NCI-H524 (cell line): ENCODE data around the gene ARHGAP33.

Source experiments
- DNase-seq, 2 experiments: peaks; one replicate each; lab custom pipeline; 2025; lab: John Stamatoyannopoulos, UW

Gene ARHGAP33, protein sequence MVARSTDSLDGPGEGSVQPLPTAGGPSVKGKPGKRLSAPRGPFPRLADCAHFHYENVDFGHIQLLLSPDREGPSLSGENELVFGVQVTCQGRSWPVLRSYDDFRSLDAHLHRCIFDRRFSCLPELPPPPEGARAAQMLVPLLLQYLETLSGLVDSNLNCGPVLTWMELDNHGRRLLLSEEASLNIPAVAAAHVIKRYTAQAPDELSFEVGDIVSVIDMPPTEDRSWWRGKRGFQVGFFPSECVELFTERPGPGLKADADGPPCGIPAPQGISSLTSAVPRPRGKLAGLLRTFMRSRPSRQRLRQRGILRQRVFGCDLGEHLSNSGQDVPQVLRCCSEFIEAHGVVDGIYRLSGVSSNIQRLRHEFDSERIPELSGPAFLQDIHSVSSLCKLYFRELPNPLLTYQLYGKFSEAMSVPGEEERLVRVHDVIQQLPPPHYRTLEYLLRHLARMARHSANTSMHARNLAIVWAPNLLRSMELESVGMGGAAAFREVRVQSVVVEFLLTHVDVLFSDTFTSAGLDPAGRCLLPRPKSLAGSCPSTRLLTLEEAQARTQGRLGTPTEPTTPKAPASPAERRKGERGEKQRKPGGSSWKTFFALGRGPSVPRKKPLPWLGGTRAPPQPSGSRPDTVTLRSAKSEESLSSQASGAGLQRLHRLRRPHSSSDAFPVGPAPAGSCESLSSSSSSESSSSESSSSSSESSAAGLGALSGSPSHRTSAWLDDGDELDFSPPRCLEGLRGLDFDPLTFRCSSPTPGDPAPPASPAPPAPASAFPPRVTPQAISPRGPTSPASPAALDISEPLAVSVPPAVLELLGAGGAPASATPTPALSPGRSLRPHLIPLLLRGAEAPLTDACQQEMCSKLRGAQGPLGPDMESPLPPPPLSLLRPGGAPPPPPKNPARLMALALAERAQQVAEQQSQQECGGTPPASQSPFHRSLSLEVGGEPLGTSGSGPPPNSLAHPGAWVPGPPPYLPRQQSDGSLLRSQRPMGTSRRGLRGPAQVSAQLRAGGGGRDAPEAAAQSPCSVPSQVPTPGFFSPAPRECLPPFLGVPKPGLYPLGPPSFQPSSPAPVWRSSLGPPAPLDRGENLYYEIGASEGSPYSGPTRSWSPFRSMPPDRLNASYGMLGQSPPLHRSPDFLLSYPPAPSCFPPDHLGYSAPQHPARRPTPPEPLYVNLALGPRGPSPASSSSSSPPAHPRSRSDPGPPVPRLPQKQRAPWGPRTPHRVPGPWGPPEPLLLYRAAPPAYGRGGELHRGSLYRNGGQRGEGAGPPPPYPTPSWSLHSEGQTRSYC

DNA sequence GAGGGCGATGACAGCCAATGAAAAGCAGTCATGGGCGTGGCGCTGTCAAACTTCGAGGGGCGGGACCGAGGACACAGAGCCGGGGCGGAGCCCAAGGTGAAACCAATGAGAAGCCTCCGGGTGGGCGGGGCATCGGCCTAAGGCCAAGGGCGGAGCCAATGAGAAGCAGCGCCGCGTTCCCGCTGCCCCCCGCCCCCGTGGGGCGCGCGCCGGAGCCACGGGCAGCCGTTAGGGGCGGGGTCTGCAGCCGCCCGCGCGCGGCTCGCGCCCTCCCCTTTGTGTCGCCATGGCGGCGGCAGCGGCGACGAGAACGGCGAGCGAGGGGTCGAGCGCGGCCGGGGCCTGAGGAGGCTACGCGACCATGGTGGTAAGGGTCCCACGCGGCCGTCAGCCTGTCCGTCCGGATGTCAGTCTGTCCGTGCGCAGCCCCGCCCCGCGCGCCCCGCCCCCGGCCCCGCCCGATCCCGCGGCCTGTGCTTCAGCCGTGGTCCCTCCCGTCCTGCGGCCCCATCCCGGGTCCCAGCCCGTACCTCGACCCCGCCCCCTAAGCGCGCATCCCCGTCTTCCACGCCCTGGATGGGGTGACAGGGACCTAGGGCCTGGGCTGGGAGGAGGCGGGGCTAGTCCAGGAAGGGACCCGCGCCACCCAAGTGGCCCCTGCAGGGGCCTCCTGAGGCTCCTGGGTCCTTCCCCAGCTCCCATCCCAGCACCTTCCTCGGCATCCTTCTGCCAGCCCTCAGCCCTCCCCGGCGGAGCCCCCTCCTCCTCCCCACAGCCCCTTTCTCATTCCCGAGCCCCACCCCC is at the start of gene ARHGAP33:
TSS of gene ARHGAP33 (plus strand) at position 267 of the 804 bp plus-strand sequence. CDS start at position 362, 95 bp downstream.
- peak; percentile 99 for DNase-seq

DNA sequence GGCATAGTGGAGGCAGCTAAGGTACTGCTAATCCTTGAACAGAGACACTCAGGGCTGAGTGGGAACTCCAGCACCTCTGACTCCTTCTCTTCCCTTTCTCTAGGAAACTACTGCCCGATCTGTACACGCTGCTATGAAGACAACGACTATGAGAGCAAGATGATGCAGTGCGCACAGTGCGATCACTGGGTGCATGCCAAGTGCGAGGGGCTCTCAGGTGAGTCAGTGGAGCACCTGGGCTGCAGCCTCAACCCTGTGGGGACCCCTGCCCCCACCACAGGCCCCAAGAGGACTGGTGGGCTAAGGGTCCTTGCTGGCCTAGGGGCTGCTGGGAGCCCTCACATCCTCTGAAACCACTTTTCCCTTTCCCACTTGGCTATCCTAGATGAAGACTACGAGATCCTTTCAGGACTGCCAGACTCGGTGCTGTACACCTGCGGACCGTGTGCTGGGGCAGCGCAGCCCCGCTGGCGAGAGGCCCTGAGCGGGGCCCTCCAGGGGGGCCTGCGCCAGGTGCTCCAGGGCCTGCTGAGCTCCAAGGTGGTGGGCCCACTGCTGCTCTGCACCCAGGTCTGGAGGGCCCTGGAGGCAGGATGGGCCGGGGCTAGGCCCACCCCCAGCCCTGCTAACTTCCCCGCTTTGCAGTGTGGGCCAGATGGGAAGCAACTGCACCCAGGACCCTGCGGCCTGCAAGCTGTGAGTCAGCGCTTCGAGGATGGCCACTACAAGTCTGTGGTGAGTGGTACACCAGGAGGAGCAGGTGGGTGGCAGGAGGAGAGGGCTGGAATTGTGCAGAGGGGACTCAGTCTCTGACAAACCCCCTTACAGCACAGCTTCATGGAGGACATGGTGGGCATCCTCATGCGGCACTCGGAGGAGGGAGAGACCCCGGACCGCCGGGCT is 48.1 kb upstream of the ARHGAP33 start:
- no peak for DNase-seq

GRCh38 chr19:35727956-35728706 is 47.2 kb upstream of the ARHGAP33 start:
- no peak for DNase-seq

DNA sequence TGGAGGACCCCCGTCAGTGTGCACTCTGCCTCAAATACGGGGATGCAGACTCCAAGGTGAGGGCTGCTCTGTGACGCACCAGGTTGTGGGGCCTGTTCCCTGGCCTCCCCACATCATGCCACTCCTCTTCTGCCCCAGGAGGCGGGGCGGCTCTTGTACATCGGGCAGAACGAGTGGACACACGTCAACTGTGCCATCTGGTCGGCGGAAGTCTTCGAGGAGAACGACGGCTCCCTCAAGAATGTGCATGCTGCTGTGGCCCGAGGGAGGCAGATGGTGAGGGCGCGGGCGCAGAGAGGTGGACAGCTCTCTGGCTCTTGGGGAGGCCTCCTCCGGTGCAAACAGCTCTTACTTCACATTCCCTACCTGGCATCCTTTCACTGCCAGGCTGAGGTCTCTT is 46.3 kb upstream of the ARHGAP33 start:
- peak in 1 of 2 experiments; percentile 67 for DNase-seq

DNA sequence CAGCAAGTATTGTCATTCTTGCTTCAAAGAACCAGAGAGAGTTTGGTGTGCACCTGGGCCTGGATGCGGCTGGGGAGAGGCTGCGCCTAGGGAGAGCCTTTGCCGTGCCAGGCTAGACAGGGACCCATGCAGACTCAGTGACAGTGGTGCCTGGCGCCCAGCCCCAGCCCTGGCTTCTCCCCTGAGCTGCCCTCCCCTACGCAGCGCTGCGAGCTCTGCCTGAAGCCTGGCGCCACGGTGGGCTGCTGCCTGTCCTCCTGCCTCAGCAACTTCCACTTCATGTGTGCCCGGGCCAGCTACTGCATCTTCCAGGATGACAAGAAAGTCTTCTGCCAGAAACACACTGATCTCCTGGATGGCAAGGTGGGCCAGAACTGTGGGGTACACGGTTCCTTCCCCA is 45.6 kb upstream of the ARHGAP33 start:
- no peak for DNase-seq

DNA sequence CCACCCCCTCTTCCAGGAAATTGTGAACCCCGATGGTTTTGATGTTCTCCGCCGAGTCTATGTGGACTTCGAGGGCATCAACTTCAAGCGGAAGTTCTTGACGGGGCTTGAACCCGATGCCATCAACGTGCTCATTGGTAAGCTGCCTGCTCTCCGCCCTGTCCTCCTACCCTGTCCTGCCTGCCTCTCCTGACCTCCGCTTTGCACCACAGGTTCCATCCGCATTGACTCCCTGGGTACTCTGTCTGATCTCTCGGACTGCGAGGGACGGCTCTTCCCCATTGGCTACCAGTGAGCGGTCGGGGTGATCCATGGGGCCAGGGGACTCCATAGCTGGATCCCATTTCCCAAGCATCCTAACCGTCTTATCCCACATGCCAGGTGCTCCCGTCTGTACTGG is 45.0 kb upstream of the ARHGAP33 start:
- DNase-seq: no peak

GRCh38 chr19:35731353-35731752 is 44.0 kb upstream of the ARHGAP33 start:
- DNase-seq: no peak

- no peak for DNase-seq
Observed at GRCh38 chr19:35731779-35732405, 43.5 kb upstream of the ARHGAP33 start.

DNA sequence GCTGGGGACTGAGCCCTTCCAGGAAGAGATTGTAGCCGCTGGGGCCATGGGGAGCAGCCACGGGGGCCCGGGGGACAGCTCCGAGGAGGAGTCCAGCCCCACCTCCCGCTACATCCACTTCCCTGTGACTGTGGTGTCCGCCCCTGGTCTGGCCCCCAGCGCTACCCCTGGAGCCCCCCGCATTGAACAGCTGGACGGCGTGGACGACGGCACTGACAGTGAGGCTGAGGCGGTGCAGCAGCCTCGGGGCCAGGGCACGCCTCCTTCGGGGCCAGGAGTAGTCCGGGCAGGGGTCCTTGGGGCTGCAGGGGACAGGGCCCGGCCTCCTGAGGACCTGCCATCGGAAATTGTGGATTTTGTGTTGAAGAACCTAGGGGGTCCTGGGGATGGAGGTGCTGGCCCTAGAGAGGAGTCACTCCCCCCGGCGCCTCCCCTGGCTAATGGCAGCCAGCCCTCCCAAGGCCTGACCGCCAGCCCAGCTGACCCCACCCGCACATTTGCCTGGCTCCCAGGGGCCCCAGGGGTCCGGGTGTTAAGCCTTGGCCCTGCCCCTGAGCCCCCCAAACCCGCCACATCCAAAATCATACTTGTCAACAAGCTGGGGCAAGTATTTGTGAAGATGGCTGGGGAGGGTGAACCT is 42.7 kb upstream of the ARHGAP33 start:
- DNase-seq: no peak

DNA sequence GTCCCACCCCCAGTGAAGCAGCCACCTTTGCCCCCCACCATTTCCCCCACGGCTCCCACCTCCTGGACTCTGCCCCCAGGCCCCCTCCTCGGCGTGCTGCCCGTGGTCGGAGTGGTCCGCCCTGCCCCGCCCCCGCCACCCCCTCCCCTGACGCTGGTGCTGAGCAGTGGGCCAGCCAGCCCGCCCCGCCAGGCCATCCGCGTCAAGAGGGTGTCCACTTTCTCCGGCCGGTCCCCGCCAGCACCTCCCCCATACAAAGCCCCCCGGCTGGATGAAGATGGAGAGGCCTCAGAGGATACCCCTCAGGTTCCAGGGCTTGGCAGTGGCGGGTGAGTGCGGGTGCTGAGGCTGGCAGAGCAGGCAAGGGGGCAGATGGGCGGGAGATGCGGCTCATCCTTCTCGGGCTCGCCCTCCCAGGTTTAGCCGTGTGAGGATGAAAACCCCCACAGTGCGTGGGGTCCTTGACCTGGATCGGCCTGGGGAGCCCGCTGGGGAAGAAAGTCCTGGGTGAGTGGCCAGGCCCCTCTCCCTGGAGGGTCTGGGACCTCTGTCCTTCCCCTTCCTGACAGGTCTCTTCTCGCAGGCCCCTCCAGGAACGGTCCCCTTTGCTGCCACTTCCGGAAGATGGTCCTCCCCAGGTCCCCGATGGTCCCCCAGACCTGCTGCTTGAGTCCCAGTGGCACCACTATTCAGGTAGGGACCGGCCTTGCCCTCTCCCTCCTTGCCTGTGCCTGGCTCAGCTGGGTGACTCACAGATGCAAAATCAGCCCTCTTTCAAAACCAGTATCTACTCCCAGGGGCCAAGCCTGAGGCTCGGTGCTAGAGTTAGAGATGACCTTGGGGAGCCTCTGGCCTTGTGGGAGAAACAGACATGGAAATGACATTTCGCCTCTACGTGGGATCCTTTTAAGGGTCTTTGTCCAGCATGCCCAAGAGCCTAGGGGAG is 41.9 kb upstream of the ARHGAP33 start:
- no peak for DNase-seq

DNA sequence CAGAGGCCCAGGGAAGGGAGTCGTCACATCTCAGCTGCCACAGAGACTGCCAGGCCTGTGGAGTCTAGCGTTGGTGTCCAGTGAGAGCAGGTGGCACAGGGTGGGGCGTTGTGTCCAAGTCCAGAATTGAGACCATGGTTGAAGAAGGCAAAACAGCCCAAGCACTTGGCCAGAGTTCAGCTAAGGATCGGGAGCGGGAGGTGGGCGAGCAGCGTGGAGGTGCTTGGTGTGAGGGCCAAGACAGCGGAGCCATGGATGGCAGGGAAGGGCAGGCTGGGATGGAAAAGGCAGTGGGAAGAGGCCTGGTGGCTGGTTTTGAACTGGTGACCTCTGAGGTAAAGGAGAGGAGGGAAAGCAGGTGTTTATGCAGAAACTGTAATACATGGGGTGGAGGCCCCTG is 41.1 kb upstream of the ARHGAP33 start:
- no peak for DNase-seq

DNA sequence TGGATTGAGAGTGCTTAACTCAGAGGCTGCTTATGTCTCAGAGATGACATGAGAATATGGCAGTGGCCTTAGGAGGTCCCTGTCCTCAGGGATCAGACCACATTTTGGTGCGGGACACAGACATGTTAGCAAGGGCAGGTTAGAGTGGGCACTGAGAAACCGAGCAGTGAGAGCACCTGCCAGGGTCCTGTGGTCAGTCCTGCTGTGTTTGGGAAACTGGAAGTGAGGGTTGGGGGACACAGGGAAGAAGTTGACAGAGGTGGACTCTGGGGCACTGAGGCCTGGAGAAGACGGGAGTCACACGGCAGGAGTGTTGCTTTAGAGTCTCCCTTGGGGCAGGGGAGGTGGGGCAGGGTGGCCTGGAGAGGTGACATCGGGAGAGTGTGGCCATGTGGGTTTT is 40.5 kb upstream of the ARHGAP33 start:
- no peak for DNase-seq

DNA sequence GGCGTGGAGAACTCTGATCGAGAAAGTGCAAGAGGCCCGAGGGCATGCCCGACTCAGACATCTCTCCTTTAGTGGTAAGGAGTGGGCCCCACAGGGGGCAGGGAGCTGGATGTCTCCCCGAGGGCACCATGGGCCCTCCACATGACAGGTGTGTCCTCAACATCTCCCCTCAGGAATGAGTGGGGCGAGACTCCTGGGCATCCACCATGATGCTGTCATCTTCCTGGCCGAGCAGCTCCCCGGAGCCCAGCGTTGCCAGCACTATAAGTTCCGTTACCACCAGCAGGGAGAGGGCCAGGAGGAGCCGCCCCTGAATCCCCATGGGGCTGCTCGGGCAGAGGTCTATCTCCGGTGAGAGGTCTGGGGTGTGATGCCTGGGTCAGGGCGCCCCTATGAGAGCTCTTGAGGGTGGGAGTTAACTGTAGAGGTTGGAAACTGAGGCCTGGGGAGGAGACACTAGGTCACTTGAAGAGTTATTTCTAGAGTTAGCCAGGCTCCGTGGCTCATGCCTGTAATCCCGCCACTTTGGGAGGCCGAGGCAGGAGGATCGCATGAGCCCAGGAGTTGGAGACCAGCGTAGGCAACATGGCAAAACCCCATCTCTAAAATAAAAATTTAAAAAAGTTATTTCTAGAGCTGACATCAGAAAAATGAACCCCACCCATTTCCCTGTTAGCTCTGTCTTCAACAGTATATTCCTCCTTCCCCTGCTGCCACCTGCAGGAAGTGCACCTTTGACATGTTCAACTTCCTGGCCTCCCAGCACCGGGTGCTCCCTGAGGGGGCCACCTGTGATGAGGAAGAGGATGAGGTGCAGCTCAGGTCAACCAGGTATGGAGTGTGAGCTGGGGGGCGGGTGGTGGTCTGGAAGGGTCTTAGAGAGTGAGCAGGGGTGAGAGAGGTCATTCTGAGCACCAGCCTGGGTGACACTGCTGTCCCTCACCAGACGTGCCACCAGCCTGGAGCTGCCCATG is 38.2 kb upstream of the ARHGAP33 start:
- DNase-seq: no peak

- DNase-seq: no peak
Observed at GRCh38 chr19:35738021-35738886, 37.1 kb upstream of the ARHGAP33 start.

DNA sequence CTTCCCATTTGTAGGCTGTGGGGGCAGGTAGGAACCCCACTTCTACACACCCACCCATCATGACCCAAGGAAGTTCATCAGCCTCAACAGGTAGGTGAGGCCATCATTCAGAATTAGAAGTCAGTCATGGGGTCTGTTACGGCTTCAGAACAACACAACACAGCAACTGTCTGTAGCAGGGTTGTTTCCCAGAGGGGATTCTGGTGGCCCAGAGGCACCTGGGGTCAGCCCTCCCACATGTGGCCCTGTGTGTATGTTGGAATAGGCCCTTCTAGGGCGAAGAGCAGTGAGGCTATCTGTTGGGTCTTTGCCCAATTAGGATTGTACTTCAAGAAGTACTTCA is 36.5 kb upstream of the ARHGAP33 start:
- no peak for DNase-seq
